CD8-positive, alpha-beta memory T cell (primary cell): Measurements from ENCODE around the gene ARID1B. TPM values are rescaled to one million over a fixed set of nuclear protein-coding genes. Genes with fewer than 3 reads are reported as not detected.
A peak's percentile ranks its signal among the peaks of the same experiment; 100 is the strongest.

Experiments
- CTCF ChIA-PET: fragments of 350-600 bp; sonication (Branson Sonifier 250); formaldehyde crosslinking; loops from one replicate; lab custom pipeline; 2021; ENCODE audit warnings: antibody characterized with exemption; lab: Charles Lee
- POLR2A ChIA-PET: fragments of 350-600 bp; sonication (Branson Sonifier 250); formaldehyde crosslinking; loops from one replicate; lab custom pipeline; 2021; ENCODE audit warnings: antibody characterized with exemption; lab: Charles Lee
- DNase-seq, 5 donors: peaks; one replicate each; pipeline versions ENCODE4 v3.0.0 to v3.0.0-alpha.2; 2020 to 2022; ENCODE audit warnings: mixed read lengths in 1 of 5
- H3K27ac ChIP-seq: one replicate; pipeline ENCODE4 v1.7.0; 2013; ENCODE audit warnings: low read depth, mild to moderate bottlenecking, low read length, moderate library complexity
- H3K27me3 ChIP-seq: 2 replicates; pipeline ENCODE4 v1.7.0; 2013; ENCODE audit warnings: low read length, mild to moderate bottlenecking; ENCODE audit not compliant: insufficient read depth, poor library complexity, severe bottlenecking
- H3K36me3 ChIP-seq: 2 replicates; pipeline ENCODE4 v1.7.0; 2013; ENCODE audit warnings: mild to moderate bottlenecking, low read length, moderate library complexity; ENCODE audit not compliant: insufficient read depth
- H3K4me1 ChIP-seq: 2 replicates; pipeline ENCODE4 v1.7.0; 2013; ENCODE audit warnings: mild to moderate bottlenecking, low read length, moderate library complexity; ENCODE audit not compliant: insufficient read depth
- H3K4me3 ChIP-seq: 2 replicates; pipeline ENCODE4 v1.7.0; 2013; ENCODE audit warnings: mild to moderate bottlenecking, low read length
- H3K9me3 ChIP-seq: 2 replicates; pipeline ENCODE4 v1.7.0; 2013; ENCODE audit warnings: mild to moderate bottlenecking, low read length
- H3K27ac Mint-ChIP-seq, 8 donors: one replicate each; pipeline ENCODE4 v1.8.0; 2020 to 2021; ENCODE audit warnings: mixed read lengths in 8 of 8, mild to moderate bottlenecking in 6 of 8, inconsistent platforms in 3 of 8, moderate library complexity in 3 of 8
- H3K27me3 Mint-ChIP-seq, 2 donors: one replicate each; pipeline ENCODE4 v1.8.0; 2020 to 2021; ENCODE audit warnings: mixed read lengths in 2 of 2, mild to moderate bottlenecking in 1 of 2, moderate library complexity in 1 of 2
- H3K36me3 Mint-ChIP-seq, 3 donors: one replicate each; pipeline ENCODE4 v1.8.0; 2020 to 2021; ENCODE audit warnings: mixed read lengths in 3 of 3, inconsistent platforms in 1 of 3, mild to moderate bottlenecking in 1 of 3
- H3K4me1 Mint-ChIP-seq, 3 donors: one replicate each; pipeline ENCODE4 v1.8.0; 2020 to 2021; ENCODE audit warnings: mixed read lengths in 3 of 3, inconsistent platforms in 1 of 3, mild to moderate bottlenecking in 1 of 3
- H3K4me3 Mint-ChIP-seq, 7 donors: one replicate each; pipeline ENCODE4 v1.8.0; 2020 to 2021; ENCODE audit warnings: mixed read lengths in 7 of 7, mild to moderate bottlenecking in 6 of 7, moderate library complexity in 4 of 7, inconsistent platforms in 2 of 7
- H3K9me3 Mint-ChIP-seq, 5 donors: one replicate each; pipeline ENCODE4 v1.8.0; 2020 to 2022; ENCODE audit warnings: mixed read lengths in 5 of 5, mild to moderate bottlenecking in 3 of 5, moderate library complexity in 2 of 5, inconsistent platforms in 1 of 5
- polyA plus RNA-seq: library from polyadenylated mRNA; unstranded; fragments of 300-500 nt; fragmentation: Illumina TruSeq; gene quantifications from one replicate; pipeline ENCODE4 v1.2.3, GENCODE V29; 2021
- total RNA-seq, 2 experiments: library from RNA; stranded (reverse); gene quantifications; one replicate each; pipeline ENCODE4 v1.2.3, GENCODE V29; 2021

The ARID1B gene
- total and polyA plus RNA-seq, 3 experiments from 2014 or later, result 19.1 to 57.9 (median 53.0) TPM

DNA sequence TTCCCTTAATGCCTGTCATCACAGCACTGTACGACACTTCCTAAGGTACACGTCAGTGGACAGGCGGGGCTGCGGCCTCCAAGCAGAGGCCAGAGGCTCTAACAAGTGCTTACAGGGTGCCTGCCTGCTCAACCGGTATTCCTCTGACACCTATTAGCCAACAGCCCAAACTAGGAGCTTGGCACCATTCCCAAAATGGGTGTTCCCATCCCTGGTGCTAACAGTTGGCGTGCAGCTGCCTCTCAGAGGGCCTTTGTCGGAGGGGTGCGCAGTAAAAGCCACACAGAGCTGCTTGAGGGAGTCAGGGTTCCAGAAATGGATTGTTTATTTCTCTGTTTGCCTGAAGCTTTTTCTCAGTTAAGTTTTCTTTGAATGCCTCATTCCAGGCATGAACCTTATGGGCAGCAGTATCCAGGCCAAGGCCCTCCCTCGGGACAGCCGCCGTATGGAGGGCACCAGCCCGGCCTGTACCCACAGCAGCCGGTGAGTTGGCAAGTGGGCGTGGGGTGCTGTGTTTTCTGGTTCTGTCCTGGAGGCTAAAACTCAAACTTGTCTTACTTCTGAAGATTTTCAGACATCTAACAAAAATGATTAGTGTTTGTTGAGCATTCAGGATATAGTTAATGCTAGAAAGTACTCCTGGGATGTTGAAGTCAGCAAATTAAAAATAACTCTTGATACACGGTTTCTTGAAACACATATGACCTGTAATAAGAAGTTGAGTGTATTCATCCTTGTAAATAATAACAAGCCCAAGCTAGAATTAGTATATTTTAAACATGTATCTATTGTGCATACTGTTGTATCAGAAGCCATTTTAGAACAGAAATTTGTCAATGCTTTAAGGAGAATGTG, 421.5 kb downstream of the ARID1B start:
- no peak overlapping the region for H3K27ac Mint-ChIP-seq
- CTCF ChIA-PET, result no interaction called here
- no peak for DNase-seq

GRCh38 chr6:157200117-157200516, 422.9 kb downstream of the ARID1B start:
- CTCF ChIA-PET, result no interaction called here
- Mint-ChIP-seq H3K4me1 (peaks cover 7 to 17% (median 16%) of the 10 kb centered on the region in 3 donors), H3K4me3 (no peak overlapping the region), H3K27ac (no peak overlapping the region), H3K27me3 (no peaks in the 10 kb centered on the region), H3K9me3 (no peaks in the 10 kb centered on the region), H3K36me3 (peaks cover 4 to 80% (median 28%) of the 10 kb centered on the region in 3 donors)
- H3K4me1 ChIP-seq, result no peaks in the 10 kb centered on the region
- H3K27me3 ChIP-seq, result no peaks in the 10 kb centered on the region
- POLR2A ChIA-PET, result no interaction called here
- H3K27ac ChIP-seq, result no peak overlapping the region
- peaks cover 21% of the 10 kb centered on the region for H3K36me3 ChIP-seq
- DNase-seq, result no peak
- no peaks in the 10 kb centered on the region for H3K9me3 ChIP-seq
- H3K4me3 ChIP-seq, result no peak overlapping the region

More for the DNA sequence above, 421.5 kb downstream of the ARID1B start:
- Histone ChIP-seq H3K27ac (no peak overlapping the region), H3K4me1 (peaks cover 10% of the 10 kb centered on the region), H3K36me3 (peaks cover 26% of the 10 kb centered on the region), H3K27me3 (no peaks in the 10 kb centered on the region), H3K9me3 (no peaks in the 10 kb centered on the region), H3K4me3 (no peak overlapping the region)
- Mint-ChIP-seq H3K4me3 (no peak overlapping the region), H3K27me3 (no peaks in the 10 kb centered on the region), H3K4me1 (peaks cover 11 to 32% (median 27%) of the 10 kb centered on the region in 3 donors), H3K9me3 (no peaks in the 10 kb centered on the region), H3K36me3 (peaks cover 3 to 74% (median 23%) of the 10 kb centered on the region in 3 donors)
- POLR2A ChIA-PET, result no interaction called here

DNA sequence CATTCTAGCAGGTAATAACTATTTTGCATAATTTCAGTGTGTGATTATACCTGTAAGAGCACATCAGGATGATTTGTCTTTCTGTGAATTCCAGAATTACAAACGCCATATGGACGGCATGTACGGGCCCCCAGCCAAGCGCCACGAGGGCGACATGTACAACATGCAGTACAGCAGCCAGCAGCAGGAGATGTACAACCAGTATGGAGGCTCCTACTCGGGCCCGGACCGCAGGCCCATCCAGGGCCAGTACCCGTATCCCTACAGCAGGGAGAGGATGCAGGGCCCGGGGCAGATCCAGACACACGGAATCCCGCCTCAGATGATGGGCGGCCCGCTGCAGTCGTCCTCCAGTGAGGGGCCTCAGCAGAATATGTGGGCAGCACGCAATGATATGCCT, 423.4 kb downstream of the ARID1B start:
- Mint-ChIP-seq H3K9me3 (no peaks in the 10 kb centered on the region), H3K27me3 (no peaks in the 10 kb centered on the region), H3K4me3 (no peak overlapping the region), H3K36me3 (peaks cover 9 to 79% (median 32%) of the 10 kb centered on the region in 3 donors), H3K27ac (no peak overlapping the region), H3K4me1 (peaks cover 7 to 13% (median 12%) of the 10 kb centered on the region in 3 donors)
- no peak overlapping the region for H3K4me3 ChIP-seq
- H3K27me3 ChIP-seq, result no peaks in the 10 kb centered on the region
- H3K4me1 ChIP-seq, result no peaks in the 10 kb centered on the region
- POLR2A ChIA-PET, result no interaction called here
- DNase-seq, result no peak
- H3K9me3 ChIP-seq, result no peaks in the 10 kb centered on the region
- H3K36me3 ChIP-seq, result peaks cover 23% of the 10 kb centered on the region
- H3K27ac ChIP-seq, result no peak overlapping the region
- CTCF ChIA-PET, result no interaction called here

GRCh38 chr6:157201083-157201482, 423.9 kb downstream of the ARID1B start:
- ChIA-PET CTCF (no interaction called here), POLR2A (no interaction called here)
- H3K4me3 Mint-ChIP-seq, result no peak overlapping the region
- peaks cover 7 to 13% (median 12%) of the 10 kb centered on the region in 3 donors for H3K4me1 Mint-ChIP-seq
- H3K4me3 ChIP-seq, result no peak overlapping the region
- no peaks in the 10 kb centered on the region for H3K27me3 Mint-ChIP-seq
- no peaks in the 10 kb centered on the region for H3K4me1 ChIP-seq
- DNase-seq, result no peak
- no peaks in the 10 kb centered on the region for H3K27me3 ChIP-seq
- no peaks in the 10 kb centered on the region for H3K9me3 Mint-ChIP-seq
- H3K27ac ChIP-seq, result no peak overlapping the region
- H3K36me3 Mint-ChIP-seq, result peaks cover 13 to 80% (median 34%) of the 10 kb centered on the region in 3 donors
- H3K9me3 ChIP-seq, result no peaks in the 10 kb centered on the region
- no peak overlapping the region for H3K27ac Mint-ChIP-seq
- peaks cover 27% of the 10 kb centered on the region for H3K36me3 ChIP-seq

GRCh38 chr6:157203312-157203744, 426.1 kb downstream of the ARID1B start:
- no peaks in the 10 kb centered on the region for H3K4me1 ChIP-seq
- H3K36me3 ChIP-seq, result peaks cover 23% of the 10 kb centered on the region
- no peaks in the 10 kb centered on the region for H3K27me3 ChIP-seq
- Mint-ChIP-seq H3K27ac (no peak overlapping the region), H3K4me1 (peaks cover 0 to 1% (median 0%) of the 10 kb centered on the region in 3 donors), H3K36me3 (peaks cover 18 to 84% (median 38%) of the 10 kb centered on the region in 3 donors), H3K27me3 (no peaks in the 10 kb centered on the region), H3K4me3 (no peak overlapping the region), H3K9me3 (no peaks in the 10 kb centered on the region)
- POLR2A ChIA-PET, result no interaction called here
- DNase-seq, result no peak
- no peak overlapping the region for H3K4me3 ChIP-seq
- H3K9me3 ChIP-seq, result no peaks in the 10 kb centered on the region
- CTCF ChIA-PET, result no interaction called here
- no peak overlapping the region for H3K27ac ChIP-seq

DNA sequence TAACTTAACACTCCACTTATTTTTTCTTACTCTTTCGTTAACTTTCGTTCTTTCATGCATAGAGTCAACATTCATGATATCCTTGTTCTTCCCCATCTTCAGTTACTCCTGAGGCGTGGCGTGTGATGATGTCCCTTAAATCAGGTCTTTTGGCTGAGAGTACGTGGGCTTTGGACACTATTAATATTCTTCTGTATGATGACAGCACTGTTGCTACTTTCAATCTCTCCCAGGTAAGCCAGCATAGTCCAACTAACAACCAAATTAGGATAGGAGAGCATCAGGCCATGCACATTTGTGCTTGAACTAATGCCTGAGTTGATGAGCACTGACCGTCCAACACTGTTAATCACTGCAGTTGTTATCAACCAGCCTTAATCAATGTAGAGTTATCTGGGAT, 426.6 kb downstream of the ARID1B start:
- no peaks in the 10 kb centered on the region for H3K4me1 ChIP-seq
- peaks cover 0 to 1% (median 0%) of the 10 kb centered on the region in 3 donors for H3K4me1 Mint-ChIP-seq
- CTCF ChIA-PET, result no interaction called here
- no peaks in the 10 kb centered on the region for H3K9me3 Mint-ChIP-seq
- DNase-seq, result no peak
- H3K27ac ChIP-seq, result no peak overlapping the region
- peaks cover 19% of the 10 kb centered on the region for H3K36me3 ChIP-seq
- H3K27me3 ChIP-seq, result no peaks in the 10 kb centered on the region
- no peaks in the 10 kb centered on the region for H3K27me3 Mint-ChIP-seq
- peaks cover 18 to 83% (median 38%) of the 10 kb centered on the region in 3 donors for H3K36me3 Mint-ChIP-seq
- no peaks in the 10 kb centered on the region for H3K9me3 ChIP-seq
- no peak overlapping the region for H3K4me3 ChIP-seq
- no peak overlapping the region for H3K4me3 Mint-ChIP-seq
- POLR2A ChIA-PET, result no interaction called here
- H3K27ac Mint-ChIP-seq, result peak overlapping the region in 1 of 8 donors; percentile 28

GRCh38 chr6:157205473-157206358, 428.5 kb downstream of the ARID1B start:
- DNase-seq, result no peak
- peak overlapping the region in 1 of 7 donors; percentile 25 for H3K4me3 Mint-ChIP-seq
- Histone ChIP-seq H3K36me3 (peaks cover 15% of the 10 kb centered on the region), H3K4me3 (no peak overlapping the region), H3K9me3 (no peaks in the 10 kb centered on the region), H3K27me3 (no peaks in the 10 kb centered on the region), H3K27ac (no peak overlapping the region), H3K4me1 (no peaks in the 10 kb centered on the region)
- no peaks in the 10 kb centered on the region for H3K9me3 Mint-ChIP-seq
- CTCF ChIA-PET, result no interaction called here
- H3K27me3 Mint-ChIP-seq, result no peaks in the 10 kb centered on the region
- peaks cover 18 to 71% (median 33%) of the 10 kb centered on the region in 3 donors for H3K36me3 Mint-ChIP-seq
- no peaks in the 10 kb centered on the region for H3K4me1 Mint-ChIP-seq
- POLR2A ChIA-PET, result no interaction called here
- peak overlapping the region in 2 of 8 donors; percentile 39 to 43 for H3K27ac Mint-ChIP-seq
